CD8-positive, alpha-beta memory T cell (primary cell): ENCODE results near the gene TENM4. TPM values are rescaled to one million over a fixed set of nuclear protein-coding genes. Genes with fewer than 3 reads are reported as not detected.

Experiments used
- CTCF ChIA-PET: fragments of 350-600 bp; sonication (Branson Sonifier 250); formaldehyde crosslinking; loops from one replicate; lab custom pipeline; 2021; ENCODE audit warnings: antibody characterized with exemption; lab: Charles Lee
- POLR2A ChIA-PET: fragments of 350-600 bp; sonication (Branson Sonifier 250); formaldehyde crosslinking; loops from one replicate; lab custom pipeline; 2021; ENCODE audit warnings: antibody characterized with exemption; lab: Charles Lee
- DNase-seq, 5 donors: peaks; one replicate each; pipeline versions ENCODE4 v3.0.0 to v3.0.0-alpha.2; 2020 to 2022; ENCODE audit warnings: mixed read lengths in 1 of 5
- H3K27ac ChIP-seq: one replicate; pipeline ENCODE4 v1.7.0; 2013; ENCODE audit warnings: low read depth, mild to moderate bottlenecking, low read length, moderate library complexity
- H3K27me3 ChIP-seq: 2 replicates; pipeline ENCODE4 v1.7.0; 2013; ENCODE audit warnings: low read length, mild to moderate bottlenecking; ENCODE audit not compliant: insufficient read depth, poor library complexity, severe bottlenecking
- H3K36me3 ChIP-seq: 2 replicates; pipeline ENCODE4 v1.7.0; 2013; ENCODE audit warnings: mild to moderate bottlenecking, low read length, moderate library complexity; ENCODE audit not compliant: insufficient read depth
- H3K4me1 ChIP-seq: 2 replicates; pipeline ENCODE4 v1.7.0; 2013; ENCODE audit warnings: mild to moderate bottlenecking, low read length, moderate library complexity; ENCODE audit not compliant: insufficient read depth
- H3K4me3 ChIP-seq: 2 replicates; pipeline ENCODE4 v1.7.0; 2013; ENCODE audit warnings: mild to moderate bottlenecking, low read length
- H3K9me3 ChIP-seq: 2 replicates; pipeline ENCODE4 v1.7.0; 2013; ENCODE audit warnings: mild to moderate bottlenecking, low read length
- H3K27ac Mint-ChIP-seq, 8 donors: one replicate each; pipeline ENCODE4 v1.8.0; 2020 to 2021; ENCODE audit warnings: mixed read lengths in 8 of 8, mild to moderate bottlenecking in 6 of 8, inconsistent platforms in 3 of 8, moderate library complexity in 3 of 8
- H3K27me3 Mint-ChIP-seq, 2 donors: one replicate each; pipeline ENCODE4 v1.8.0; 2020 to 2021; ENCODE audit warnings: mixed read lengths in 2 of 2, mild to moderate bottlenecking in 1 of 2, moderate library complexity in 1 of 2
- H3K36me3 Mint-ChIP-seq, 3 donors: one replicate each; pipeline ENCODE4 v1.8.0; 2020 to 2021; ENCODE audit warnings: mixed read lengths in 3 of 3, inconsistent platforms in 1 of 3, mild to moderate bottlenecking in 1 of 3
- H3K4me1 Mint-ChIP-seq, 3 donors: one replicate each; pipeline ENCODE4 v1.8.0; 2020 to 2021; ENCODE audit warnings: mixed read lengths in 3 of 3, inconsistent platforms in 1 of 3, mild to moderate bottlenecking in 1 of 3
- H3K4me3 Mint-ChIP-seq, 7 donors: one replicate each; pipeline ENCODE4 v1.8.0; 2020 to 2021; ENCODE audit warnings: mixed read lengths in 7 of 7, mild to moderate bottlenecking in 6 of 7, moderate library complexity in 4 of 7, inconsistent platforms in 2 of 7
- H3K9me3 Mint-ChIP-seq, 5 donors: one replicate each; pipeline ENCODE4 v1.8.0; 2020 to 2022; ENCODE audit warnings: mixed read lengths in 5 of 5, mild to moderate bottlenecking in 3 of 5, moderate library complexity in 2 of 5, inconsistent platforms in 1 of 5
- polyA plus RNA-seq: library from polyadenylated mRNA; unstranded; fragments of 300-500 nt; fragmentation: Illumina TruSeq; gene quantifications from one replicate; pipeline ENCODE4 v1.2.3, GENCODE V29; 2021
- total RNA-seq, 2 experiments: library from RNA; stranded (reverse); gene quantifications; one replicate each; pipeline ENCODE4 v1.2.3, GENCODE V29; 2021

Gene TENM4
- total and polyA plus RNA-seq, 3 experiments from 2014 or later: not detected

- Mint-ChIP-seq H3K9me3 (no peaks in the 10 kb centered on the region), H3K36me3 (no peaks in the 10 kb centered on the region), H3K27ac (no peak overlapping the region), H3K4me1 (no peaks in the 10 kb centered on the region), H3K27me3 (peaks cover 2 to 4% of the 10 kb centered on the region in 2 donors), H3K4me3 (no peak overlapping the region)
- CTCF ChIA-PET: interaction anchor here (1.0 to 3.0 kb wide), 2 partner anchors 12 to 13 kb away, joined by 3 to 20 read pairs; no protein-coding TSS in a partner anchor
- H3K4me3 ChIP-seq: no peak overlapping the region
- H3K9me3 ChIP-seq: no peaks in the 10 kb centered on the region
- POLR2A ChIA-PET: no interaction called here
- H3K27ac ChIP-seq: no peak overlapping the region
- H3K36me3 ChIP-seq: no peaks in the 10 kb centered on the region
- no peaks in the 10 kb centered on the region for H3K4me1 ChIP-seq
- DNase-seq: no peak
- H3K27me3 ChIP-seq: no peaks in the 10 kb centered on the region
Measured at GRCh38 chr11:78657968-78658839, 782.6 kb downstream of the TENM4 start.

DNA sequence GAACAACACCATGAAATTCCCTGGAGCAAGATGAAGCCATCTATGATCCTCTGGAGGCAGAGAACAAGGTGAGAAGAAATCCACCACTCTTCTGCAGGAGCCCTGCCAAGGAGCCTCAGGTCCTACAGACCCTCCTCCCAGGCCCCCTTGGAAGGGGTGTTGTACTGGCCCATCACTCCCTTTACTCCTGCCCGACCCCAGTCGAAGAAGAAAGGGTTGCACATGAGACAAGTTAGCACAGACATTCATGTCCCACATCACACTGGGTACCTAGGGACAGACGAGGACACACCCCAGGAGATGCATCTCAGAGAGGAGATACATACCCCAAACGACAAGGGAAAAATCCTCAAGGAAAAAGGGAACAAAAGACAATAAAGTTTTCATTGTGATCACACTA, 783.4 kb downstream of the TENM4 start:
- ChIA-PET POLR2A (no interaction called here), CTCF (interaction anchor here (3.0 kb wide), 1 partner anchor 11 kb away, joined by 20 read pairs; no protein-coding TSS in a partner anchor)
- peaks cover 0 to 2% of the 10 kb centered on the region in 2 donors for H3K27me3 Mint-ChIP-seq
- no peaks in the 10 kb centered on the region for H3K4me1 ChIP-seq
- H3K27ac Mint-ChIP-seq: no peak overlapping the region
- no peaks in the 10 kb centered on the region for H3K4me1 Mint-ChIP-seq
- no peaks in the 10 kb centered on the region for H3K27me3 ChIP-seq
- H3K9me3 ChIP-seq: no peaks in the 10 kb centered on the region
- no peaks in the 10 kb centered on the region for H3K36me3 ChIP-seq
- H3K27ac ChIP-seq: no peak overlapping the region
- H3K9me3 Mint-ChIP-seq: no peaks in the 10 kb centered on the region
- H3K4me3 ChIP-seq: no peak overlapping the region
- no peak for DNase-seq
- no peaks in the 10 kb centered on the region for H3K36me3 Mint-ChIP-seq
- H3K4me3 Mint-ChIP-seq: no peak overlapping the region

- no peaks in the 10 kb centered on the region for H3K9me3 Mint-ChIP-seq
- Histone ChIP-seq H3K4me1 (no peaks in the 10 kb centered on the region), H3K9me3 (no peaks in the 10 kb centered on the region), H3K36me3 (no peaks in the 10 kb centered on the region), H3K27ac (no peak overlapping the region), H3K27me3 (no peaks in the 10 kb centered on the region), H3K4me3 (no peak overlapping the region)
- H3K4me1 Mint-ChIP-seq: no peaks in the 10 kb centered on the region
- CTCF ChIA-PET: interaction anchor here (3.0 kb wide), 1 partner anchor 11 kb away, joined by 20 read pairs; no protein-coding TSS in a partner anchor
- H3K36me3 Mint-ChIP-seq: no peaks in the 10 kb centered on the region
- POLR2A ChIA-PET: no interaction called here
- no peak overlapping the region for H3K27ac Mint-ChIP-seq
- no peak for DNase-seq
- no peak overlapping the region for H3K4me3 Mint-ChIP-seq
- peaks cover 0 to 2% of the 10 kb centered on the region in 2 donors for H3K27me3 Mint-ChIP-seq
Measured at GRCh38 chr11:78656984-78657383, 783.8 kb downstream of the TENM4 start.

GRCh38 chr11:78656327-78656726, 784.5 kb downstream of the TENM4 start:
- Mint-ChIP-seq H3K4me3 (no peak overlapping the region), H3K27ac (no peak overlapping the region), H3K4me1 (no peaks in the 10 kb centered on the region), H3K9me3 (no peaks in the 10 kb centered on the region), H3K27me3 (peaks cover 0 to 2% of the 10 kb centered on the region in 2 donors), H3K36me3 (no peaks in the 10 kb centered on the region)
- H3K27ac ChIP-seq: no peak overlapping the region
- DNase-seq: no peak
- H3K9me3 ChIP-seq: no peaks in the 10 kb centered on the region
- ChIA-PET POLR2A (no interaction called here), CTCF (interaction anchor here (3.0 kb wide), 1 partner anchor 10 kb away, joined by 20 read pairs; no protein-coding TSS in a partner anchor)
- no peaks in the 10 kb centered on the region for H3K36me3 ChIP-seq
- H3K27me3 ChIP-seq: no peaks in the 10 kb centered on the region
- no peaks in the 10 kb centered on the region for H3K4me1 ChIP-seq
- H3K4me3 ChIP-seq: no peak overlapping the region

GRCh38 chr11:78655561-78655960, 785.3 kb downstream of the TENM4 start:
- H3K9me3 ChIP-seq: no peaks in the 10 kb centered on the region
- no peaks in the 10 kb centered on the region for H3K36me3 ChIP-seq
- ChIA-PET CTCF (interaction anchor here (3.0 kb wide), 1 partner anchor 9 kb away, joined by 20 read pairs; no protein-coding TSS in a partner anchor), POLR2A (no interaction called here)
- no peak overlapping the region for H3K4me3 Mint-ChIP-seq
- peaks cover under 1 to 3% of the 10 kb centered on the region in 2 donors for H3K27me3 Mint-ChIP-seq
- no peaks in the 10 kb centered on the region for H3K4me1 ChIP-seq
- H3K27ac Mint-ChIP-seq: no peak overlapping the region
- H3K27ac ChIP-seq: no peak overlapping the region
- no peak overlapping the region for H3K4me3 ChIP-seq
- no peak for DNase-seq
- H3K9me3 Mint-ChIP-seq: no peaks in the 10 kb centered on the region
- no peaks in the 10 kb centered on the region for H3K4me1 Mint-ChIP-seq
- no peaks in the 10 kb centered on the region for H3K36me3 Mint-ChIP-seq
- no peaks in the 10 kb centered on the region for H3K27me3 ChIP-seq

DNA sequence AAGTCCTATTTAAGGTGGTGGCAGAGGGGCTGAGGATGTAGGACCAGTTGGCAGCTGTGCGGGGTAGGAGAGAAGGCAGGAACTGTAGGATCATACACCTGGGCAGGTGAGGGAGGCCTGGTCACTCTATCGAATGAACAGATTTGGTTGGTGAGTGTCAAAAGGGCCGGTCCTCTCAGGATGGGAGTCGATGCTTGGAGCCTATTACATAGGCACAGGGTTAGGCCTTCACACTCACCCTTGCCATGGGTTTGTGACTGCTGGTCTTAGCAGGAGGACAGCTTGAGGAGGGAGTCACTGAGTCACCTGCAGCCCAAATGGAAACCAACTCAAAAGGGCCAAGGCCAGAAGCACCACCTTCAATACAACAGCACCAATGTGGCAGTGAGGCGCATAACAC, 786.0 kb downstream of the TENM4 start:
- ChIA-PET CTCF (interaction anchor here (3.0 kb wide), 1 partner anchor 8 kb away, joined by 20 read pairs; no protein-coding TSS in a partner anchor), POLR2A (no interaction called here)
- H3K27ac ChIP-seq: no peak overlapping the region
- no peak overlapping the region for H3K27ac Mint-ChIP-seq
- H3K4me3 Mint-ChIP-seq: no peak overlapping the region
- H3K4me1 Mint-ChIP-seq: no peaks in the 10 kb centered on the region
- H3K9me3 ChIP-seq: no peaks in the 10 kb centered on the region
- H3K9me3 Mint-ChIP-seq: no peaks in the 10 kb centered on the region
- H3K4me3 ChIP-seq: no peak overlapping the region
- no peak for DNase-seq
- no peaks in the 10 kb centered on the region for H3K27me3 ChIP-seq
- peaks cover 5 to 6% of the 10 kb centered on the region in 2 donors for H3K27me3 Mint-ChIP-seq
- no peaks in the 10 kb centered on the region for H3K36me3 ChIP-seq
- no peaks in the 10 kb centered on the region for H3K4me1 ChIP-seq
- H3K36me3 Mint-ChIP-seq: no peaks in the 10 kb centered on the region

- H3K27me3 Mint-ChIP-seq: peaks cover 5 to 6% of the 10 kb centered on the region in 2 donors
- no peak overlapping the region for H3K27ac ChIP-seq
- no peak overlapping the region for H3K27ac Mint-ChIP-seq
- no peaks in the 10 kb centered on the region for H3K36me3 Mint-ChIP-seq
- H3K9me3 ChIP-seq: no peaks in the 10 kb centered on the region
- no peak overlapping the region for H3K4me3 ChIP-seq
- ChIA-PET CTCF (interaction anchor here (1.0 kb wide), 1 partner anchor 8 kb away, joined by 3 read pairs; no protein-coding TSS in a partner anchor), POLR2A (no interaction called here)
- H3K4me3 Mint-ChIP-seq: no peak overlapping the region
- H3K4me1 Mint-ChIP-seq: no peaks in the 10 kb centered on the region
- no peaks in the 10 kb centered on the region for H3K27me3 ChIP-seq
- H3K9me3 Mint-ChIP-seq: no peaks in the 10 kb centered on the region
- H3K36me3 ChIP-seq: no peaks in the 10 kb centered on the region
- DNase-seq: no peak
- H3K4me1 ChIP-seq: no peaks in the 10 kb centered on the region
Measured at GRCh38 chr11:78654071-78654470, 786.8 kb downstream of the TENM4 start.

GRCh38 chr11:78653294-78653909, 787.4 kb downstream of the TENM4 start:
- Mint-ChIP-seq H3K9me3 (no peaks in the 10 kb centered on the region), H3K4me3 (no peak overlapping the region), H3K27ac (no peak overlapping the region), H3K36me3 (no peaks in the 10 kb centered on the region), H3K27me3 (peaks cover 5 to 6% of the 10 kb centered on the region in 2 donors), H3K4me1 (no peaks in the 10 kb centered on the region)
- Histone ChIP-seq H3K9me3 (no peaks in the 10 kb centered on the region), H3K27ac (no peak overlapping the region), H3K27me3 (no peaks in the 10 kb centered on the region), H3K4me3 (no peak overlapping the region), H3K4me1 (no peaks in the 10 kb centered on the region), H3K36me3 (no peaks in the 10 kb centered on the region)
- ChIA-PET POLR2A (no interaction called here), CTCF (interaction anchor here (1.0 kb wide), 1 partner anchor 8 kb away, joined by 3 read pairs; no protein-coding TSS in a partner anchor)
- DNase-seq: no peak
